Neural progenitor cell (in vitro differentiated cells): ENCODE results near the gene LAMB1. TPM values are rescaled to one million over a fixed set of nuclear protein-coding genes. Genes with fewer than 3 reads are reported as not detected.
"Not testable (repeated sequence)": the region's sequence is repeated elsewhere in the genome, so short reads cannot be mapped to it uniquely, and the experiment has no call there.

ENCODE experiments used
- DNase-seq: peaks from one replicate; pipeline ENCODE4 v3.0.0-alpha.2; 2016; ENCODE audit warnings: low spot score
- H2AFZ ChIP-seq: fragments of 200-600 bp; sonication (generic); replicated peaks from 2 replicates; pipeline ENCODE4 v1.6.1; 2016; ENCODE audit warnings: antibody characterized with exemption
- H3F3A ChIP-seq: fragments of 200-600 bp; sonication (generic); 2 replicates; pipeline ENCODE4 v1.6.1; 2016; ENCODE audit warnings: antibody characterized with exemption, low read depth
- H3K27ac ChIP-seq: fragments of 200-600 bp; sonication (generic); 2 replicates; pipeline ENCODE4 v1.5.1; 2016; ENCODE audit warnings: mild to moderate bottlenecking
- H3K27me3 ChIP-seq: fragments of 200-600 bp; sonication (generic); 2 replicates; pipeline ENCODE4 v1.6.1; 2016; ENCODE audit warnings: mild to moderate bottlenecking, moderate library complexity
- H3K36me3 ChIP-seq: fragments of 200-600 bp; sonication (generic); 2 replicates; pipeline ENCODE4 v1.5.1; 2016
- H3K4me1 ChIP-seq: fragments of 200-600 bp; sonication (generic); 2 replicates; pipeline ENCODE4 v1.6.1; 2016; ENCODE audit warnings: mixed run types
- H3K4me2 ChIP-seq: fragments of 200-600 bp; sonication (generic); 2 replicates; pipeline ENCODE4 v1.6.1; 2016
- H3K4me3 ChIP-seq: fragments of 200-600 bp; sonication (generic); 2 replicates; pipeline ENCODE4 v1.5.1; 2016
- H3K79me2 ChIP-seq: fragments of 200-600 bp; sonication (generic); 2 replicates; pipeline ENCODE4 v1.6.1; 2016; ENCODE audit warnings: low read depth
- H3K9ac ChIP-seq: fragments of 200-600 bp; sonication (generic); 2 replicates; pipeline ENCODE4 v1.6.1; 2016
- H3K9me3 ChIP-seq: fragments of 200-600 bp; sonication (generic); 2 replicates; pipeline ENCODE4 v1.5.1; 2016; ENCODE audit warnings: low read depth
- H4K20me1 ChIP-seq: fragments of 200-600 bp; sonication (generic); 2 replicates; pipeline ENCODE4 v1.6.1; 2016; ENCODE audit warnings: low read depth
- H3K27ac Mint-ChIP-seq: 3 replicates; pipeline ENCODE4 v1.8.0; 2021; ENCODE audit warnings: mixed read lengths
- H3K27me3 Mint-ChIP-seq: 2 replicates; pipeline ENCODE4 v1.8.0; 2022; ENCODE audit warnings: low read depth, mild to moderate bottlenecking, inconsistent platforms, moderate library complexity, mixed read lengths; ENCODE audit not compliant: insufficient read depth
- H3K36me3 Mint-ChIP-seq: 3 replicates; pipeline ENCODE4 v1.8.0; 2021; ENCODE audit warnings: mixed read lengths
- H3K4me1 Mint-ChIP-seq: 3 replicates; pipeline ENCODE4 v1.8.0; 2021; ENCODE audit warnings: mixed read lengths
- H3K4me3 Mint-ChIP-seq: 3 replicates; pipeline ENCODE4 v1.8.0; 2021; ENCODE audit warnings: mild to moderate bottlenecking, moderate library complexity, mixed read lengths
- H3K9me3 Mint-ChIP-seq: 3 replicates; pipeline ENCODE4 v1.8.0; 2020; ENCODE audit warnings: mixed read lengths
- CTCF ChIP-seq: fragments of 200-600 bp; sonication (generic); IDR thresholded peaks from 2 replicates; pipeline ENCODE4 v1.5.1; 2017; ENCODE audit warnings: antibody characterized with exemption, mild to moderate bottlenecking
- EZH2 ChIP-seq: fragments of 200-600 bp; sonication (generic); IDR thresholded peaks from 2 replicates; pipeline ENCODE4 v1.6.1; 2017; ENCODE audit warnings: antibody characterized with exemption, mild to moderate bottlenecking, moderate library complexity
- EZH2phosphoT487 ChIP-seq: fragments of 200-600 bp; sonication (generic); IDR thresholded peaks from 2 replicates; pipeline ENCODE4 v1.6.1; 2017; ENCODE audit warnings: antibody characterized with exemption
- total RNA-seq: library from RNA; depleted of rRNA; stranded (reverse); fragments of >200 nt; gene quantifications from 2 replicates; pipeline ENCODE4 v1.2.3, GENCODE V29; 2015; ENCODE audit warnings: low replicate concordance

Gene LAMB1
- total RNA-seq, 1 donor from 2014 or later: 87.7 TPM

- peak overlapping the region; percentile 58 for H2AFZ ChIP-seq
- DNase-seq: no peak
- H3K27me3 ChIP-seq: no peaks in the 10 kb centered on the region
- H3K4me3 ChIP-seq: no peak overlapping the region
- Mint-ChIP-seq H3K36me3 (peaks cover 13% of the 10 kb centered on the region), H3K9me3 (no peaks in the 10 kb centered on the region), H3K27me3 (no peaks in the 10 kb centered on the region), H3K4me3 (peak overlapping the region; percentile 99), H3K27ac (no peak overlapping the region), H3K4me1 (peaks cover 26% of the 10 kb centered on the region)
- H3F3A ChIP-seq: no peaks in the 10 kb centered on the region
- H3K9me3 ChIP-seq: no peaks in the 10 kb centered on the region
- no peak overlapping the region for H3K27ac ChIP-seq
- no peaks in the 10 kb centered on the region for H3K36me3 ChIP-seq
- peaks cover 38% of the 10 kb centered on the region for H3K79me2 ChIP-seq
- peaks cover 15% of the 10 kb centered on the region for H3K4me1 ChIP-seq
- H3K4me2 ChIP-seq: no peak overlapping the region
- no peak for TF ChIP-seq EZH2
- TF ChIP-seq EZH2phosphoT487: no peak
- no peak for TF ChIP-seq CTCF
- no peak overlapping the region for H3K9ac ChIP-seq
- peaks cover 36% of the 10 kb centered on the region for H4K20me1 ChIP-seq
Measured at GRCh38 chr7:107889992-107890391, 113.0 kb downstream of the LAMB1 start.

- H3K4me1 Mint-ChIP-seq: peaks cover 15% of the 10 kb centered on the region
- not testable (repeated sequence) for H2AFZ ChIP-seq, H3K4me2 ChIP-seq, H3K27ac Mint-ChIP-seq, H3K9ac ChIP-seq, H3K36me3 Mint-ChIP-seq, DNase-seq, H3K36me3 ChIP-seq, H3K4me3 Mint-ChIP-seq, H3K4me3 ChIP-seq, H3K9me3 ChIP-seq, H3K27me3 ChIP-seq, H3K27me3 Mint-ChIP-seq, H3K9me3 Mint-ChIP-seq, H3F3A ChIP-seq, H3K27ac ChIP-seq, H3K4me1 ChIP-seq
- Histone ChIP-seq H3K79me2 (peaks cover 17% of the 10 kb centered on the region), H4K20me1 (peaks cover 16% of the 10 kb centered on the region)
Measured at GRCh38 chr7:107887827-107888226, 115.1 kb downstream of the LAMB1 start.

GRCh38 chr7:107884066-107884818 is 118.7 kb downstream of the LAMB1 start:
- Histone ChIP-seq H3F3A (no peaks in the 10 kb centered on the region), H4K20me1 (no peaks in the 10 kb centered on the region), H3K9me3 (no peaks in the 10 kb centered on the region), H3K36me3 (no peaks in the 10 kb centered on the region), H3K27ac (no peak overlapping the region), H3K9ac (peak overlapping the region; percentile 0), H3K4me3 (no peak overlapping the region), H2AFZ (peak overlapping the region; percentile 29), H3K79me2 (no peaks in the 10 kb centered on the region), H3K4me1 (no peaks in the 10 kb centered on the region), H3K4me2 (no peak overlapping the region), H3K27me3 (no peaks in the 10 kb centered on the region)
- TF ChIP-seq CTCF: no peak
- no peak for TF ChIP-seq EZH2phosphoT487
- TF ChIP-seq EZH2: no peak
- no peak for DNase-seq
- H3K27me3 Mint-ChIP-seq: peaks cover 2% of the 10 kb centered on the region
- H3K4me1 Mint-ChIP-seq: peaks cover 3% of the 10 kb centered on the region
- no peaks in the 10 kb centered on the region for H3K9me3 Mint-ChIP-seq
- H3K27ac Mint-ChIP-seq: no peak overlapping the region
- no peak overlapping the region for H3K4me3 Mint-ChIP-seq
- no peaks in the 10 kb centered on the region for H3K36me3 Mint-ChIP-seq

- Histone ChIP-seq H3K4me1 (no peaks in the 10 kb centered on the region), H3K36me3 (no peaks in the 10 kb centered on the region), H3K4me2 (no peak overlapping the region), H3K9me3 (no peaks in the 10 kb centered on the region), H3K27ac (no peak overlapping the region), H3F3A (no peaks in the 10 kb centered on the region), H3K27me3 (no peaks in the 10 kb centered on the region), H4K20me1 (no peaks in the 10 kb centered on the region), H3K9ac (no peak overlapping the region), H3K79me2 (no peaks in the 10 kb centered on the region), H2AFZ (no peak overlapping the region), H3K4me3 (no peak overlapping the region)
- Mint-ChIP-seq H3K36me3 (no peaks in the 10 kb centered on the region), H3K4me3 (no peak overlapping the region), H3K9me3 (no peaks in the 10 kb centered on the region), H3K27me3 (peaks cover 2% of the 10 kb centered on the region), H3K4me1 (peaks cover 8% of the 10 kb centered on the region), H3K27ac (no peak overlapping the region)
- no peak for DNase-seq
- no peak for TF ChIP-seq CTCF
- no peak for TF ChIP-seq EZH2
- TF ChIP-seq EZH2phosphoT487: no peak
Measured at GRCh38 chr7:107882766-107883165, 120.2 kb downstream of the LAMB1 start.
